Upper lobe of left lung (tissue), 4 donors: Measurements from ENCODE around the gene ZBTB5.

ENCODE experiments used
- CTCF ChIP-seq, 6 experiments: fragments of 450-650 bp in 4 of 6; fragments of 200-600 bp in 2 of 6; sonication (generic) in 2 of 6; IDR thresholded peaks; one replicate each; pipeline ENCODE4 v1.5.1; 2016 to 2019; ENCODE audit warnings: antibody characterized with exemption in 6 of 6
- POLR2A ChIP-seq, 4 donors: fragments of 450-650 bp; IDR thresholded peaks; one replicate each; pipeline ENCODE4 v1.5.1; 2016 to 2017; ENCODE audit warnings: antibody characterized with exemption in 4 of 4, mild to moderate bottlenecking in 2 of 4

- TF ChIP-seq POLR2A (IDR thresholded peaks at IDR 0.05) = no peak
- TF ChIP-seq CTCF (IDR thresholded peaks at IDR 0.05) = no peak
Observed at GRCh38 chr9:37433867-37434371, 31.3 kb downstream of the ZBTB5 start.
